D721Med (cell line): ENCODE results near the gene ATP4B.

Experiments used
- DNase-seq: peaks from one replicate; pipeline ENCODE4 v3.0.0; 2011; ENCODE audit warnings: low spot score; ENCODE audit not compliant: insufficient read length
- FAIRE-seq: peaks from 2 replicates; lab custom pipeline; 2011; peaks lifted over from hg19 to GRCh38; lab: Jason Lieb, UNC
- TF ChIP-seq, protein P1 (sequence below): IDR thresholded peaks from 2 replicates; pipeline ENCODE4 v1.5.1; 2012; ENCODE audit warnings: mild to moderate bottlenecking, control low read depth; ENCODE audit not compliant: insufficient read depth; ENCODE audit errors: missing control alignments

The ATP4B gene

DNA sequence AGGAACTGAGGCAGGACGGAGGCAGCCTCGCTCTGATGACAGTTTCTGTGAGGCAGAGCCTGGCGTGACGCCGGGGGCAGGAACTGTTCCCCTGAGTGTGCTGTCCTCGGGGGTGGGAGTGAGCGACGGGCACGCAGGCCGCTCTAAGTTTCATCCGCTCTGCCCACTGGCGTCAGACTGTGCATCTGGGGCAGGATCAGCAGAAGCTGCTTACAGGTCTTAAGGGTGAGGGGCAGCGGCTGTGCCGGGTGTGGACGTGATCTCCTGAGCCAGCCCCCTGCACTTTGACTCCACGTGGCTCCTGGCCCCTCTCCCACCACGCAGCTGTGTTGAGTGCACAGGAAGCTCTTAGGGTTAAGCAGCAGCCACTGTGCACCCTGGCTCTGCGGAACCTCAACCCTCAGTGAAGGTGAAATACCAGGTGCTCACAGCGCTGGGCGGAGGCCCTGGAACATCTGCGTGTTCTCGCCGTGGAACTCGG, 10.5 kb upstream of the ATP4B start:
- DNase-seq (peak; percentile 47), FAIRE-seq (no peak)
- TF ChIP-seq, protein P1, sequence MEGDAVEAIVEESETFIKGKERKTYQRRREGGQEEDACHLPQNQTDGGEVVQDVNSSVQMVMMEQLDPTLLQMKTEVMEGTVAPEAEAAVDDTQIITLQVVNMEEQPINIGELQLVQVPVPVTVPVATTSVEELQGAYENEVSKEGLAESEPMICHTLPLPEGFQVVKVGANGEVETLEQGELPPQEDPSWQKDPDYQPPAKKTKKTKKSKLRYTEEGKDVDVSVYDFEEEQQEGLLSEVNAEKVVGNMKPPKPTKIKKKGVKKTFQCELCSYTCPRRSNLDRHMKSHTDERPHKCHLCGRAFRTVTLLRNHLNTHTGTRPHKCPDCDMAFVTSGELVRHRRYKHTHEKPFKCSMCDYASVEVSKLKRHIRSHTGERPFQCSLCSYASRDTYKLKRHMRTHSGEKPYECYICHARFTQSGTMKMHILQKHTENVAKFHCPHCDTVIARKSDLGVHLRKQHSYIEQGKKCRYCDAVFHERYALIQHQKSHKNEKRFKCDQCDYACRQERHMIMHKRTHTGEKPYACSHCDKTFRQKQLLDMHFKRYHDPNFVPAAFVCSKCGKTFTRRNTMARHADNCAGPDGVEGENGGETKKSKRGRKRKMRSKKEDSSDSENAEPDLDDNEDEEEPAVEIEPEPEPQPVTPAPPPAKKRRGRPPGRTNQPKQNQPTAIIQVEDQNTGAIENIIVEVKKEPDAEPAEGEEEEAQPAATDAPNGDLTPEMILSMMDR: no peak

DNA sequence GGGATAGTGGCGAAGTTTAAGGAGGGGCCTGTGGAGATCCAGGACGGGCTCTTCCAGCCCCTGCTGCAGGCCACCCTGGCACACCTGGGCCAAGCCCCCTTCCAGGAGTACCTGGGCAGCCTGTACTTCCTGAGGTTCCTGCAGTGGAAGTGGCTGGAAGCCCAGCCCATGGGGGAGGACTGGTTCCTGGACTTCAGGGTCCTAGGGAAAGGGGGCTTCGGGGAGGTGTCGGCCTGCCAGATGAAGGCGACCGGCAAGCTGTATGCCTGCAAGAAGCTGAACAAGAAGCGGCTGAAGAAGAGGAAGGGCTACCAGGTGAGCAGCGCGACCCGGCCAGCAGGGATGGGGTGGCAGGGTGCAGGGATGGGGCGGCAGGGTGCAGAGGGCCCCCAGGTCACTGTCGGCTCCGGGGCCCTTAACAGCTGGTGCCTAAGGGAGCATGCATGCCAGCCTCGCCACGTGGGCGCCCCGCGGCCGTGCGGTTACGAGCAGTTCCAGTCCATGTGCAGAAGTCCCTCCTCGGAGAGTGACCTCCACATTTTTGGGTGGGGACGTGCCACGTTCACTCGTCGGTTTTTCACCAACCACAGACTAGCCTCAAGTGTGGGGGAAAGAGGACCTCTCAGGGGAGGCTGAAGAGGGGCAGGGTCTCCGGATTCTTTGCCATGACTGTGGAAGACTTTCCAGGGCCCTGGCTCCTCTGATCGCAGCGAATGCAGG, 9.9 kb upstream of the ATP4B start:
- DNase-seq (no peak), FAIRE-seq (no peak)
- TF ChIP-seq, protein P1: no peak

DNA sequence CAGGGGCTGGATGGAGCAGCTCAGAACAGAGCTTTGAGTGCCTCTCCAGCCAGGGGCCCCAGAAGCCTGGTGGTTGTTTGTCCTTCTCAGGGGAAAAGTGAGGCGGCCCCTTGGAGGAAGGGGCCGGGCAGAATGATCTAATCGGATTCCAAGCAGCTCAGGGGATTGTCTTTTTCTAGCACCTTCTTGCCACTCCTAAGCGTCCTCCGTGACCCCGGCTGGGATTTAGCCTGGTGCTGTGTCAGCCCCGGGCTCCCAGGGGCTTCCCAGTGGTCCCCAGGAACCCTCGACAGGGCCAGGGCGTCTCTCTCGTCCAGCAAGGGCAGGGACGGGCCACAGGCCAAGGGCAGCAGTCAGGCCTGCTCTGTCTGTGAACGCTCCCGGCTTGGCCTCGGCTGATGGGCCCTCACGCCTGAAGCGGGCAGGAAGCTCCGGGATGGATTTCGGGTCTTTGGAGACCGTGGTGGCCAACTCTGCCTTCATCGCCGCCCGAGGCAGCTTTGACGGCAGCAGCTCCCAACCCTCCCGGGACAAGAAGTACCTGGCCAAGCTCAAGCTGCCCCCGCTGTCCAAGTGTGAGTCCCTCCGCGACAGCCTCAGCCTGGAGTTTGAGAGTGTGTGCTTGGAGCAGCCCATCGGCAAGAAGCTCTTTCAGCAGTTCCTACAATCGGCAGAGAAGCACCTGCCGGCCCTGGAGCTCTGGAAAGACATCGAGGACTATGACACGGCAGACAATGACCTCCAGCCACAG, 9.1 kb upstream of the ATP4B start, which contains the start of gene GRK1:
TSS of gene GRK1 (plus strand) at position 269 of the 751 bp plus-strand sequence. CDS start at position 437, 168 bp downstream.
- FAIRE-seq: peak; percentile 66
- peak; percentile 60 for DNase-seq
- TF ChIP-seq, protein P1: no peak

DNA sequence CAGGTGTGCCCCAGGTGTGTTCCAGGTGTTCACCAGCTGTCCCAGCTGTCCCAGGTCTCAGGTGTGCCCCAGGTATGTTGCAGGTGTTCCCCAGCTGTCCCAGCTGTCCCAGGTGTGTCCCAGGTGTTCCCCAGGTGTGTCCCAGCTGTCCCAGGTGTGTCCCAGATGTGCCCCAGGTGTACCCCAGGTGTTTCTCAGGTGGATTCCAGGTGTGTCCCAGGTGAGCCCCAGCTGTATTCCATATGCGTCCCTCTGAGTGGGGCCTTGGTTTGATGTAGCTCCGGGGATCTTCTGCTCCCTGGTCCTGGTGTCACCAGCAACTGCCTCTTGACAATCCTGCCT, 8.3 kb upstream of the ATP4B start:
- TF ChIP-seq, protein P1: no peak
- DNase-seq (no peak), FAIRE-seq (no peak)

GRCh38 chr13:113665597-113666328, 7.8 kb upstream of the ATP4B start:
- TF ChIP-seq, protein P1: no peak
- FAIRE-seq: no peak
- no peak for DNase-seq

- DNase-seq: no peak
These were observed 7.0 kb upstream of the ATP4B start for GRCh38 chr13:113664751-113665596.

More at GRCh38 chr13:113664751-113665596, 7.0 kb upstream of the ATP4B start:
- no peak for FAIRE-seq
- TF ChIP-seq, protein P1: no peak
